HepG2 (cell line): ENCODE data around the gene NABP1. TPM values are rescaled to one million over a fixed set of nuclear protein-coding genes. Genes with fewer than 3 reads are reported as not detected.

ENCODE experiments used
- ATAC-seq: fragments of 200-7000 bp; cut with Tn5 transposase; 3 replicates; pipeline ENCODE4 v1.9.1; 2020; ENCODE audit warnings: mild to moderate bottlenecking, moderate library complexity
- BruUV-seq: library from RNA; stranded (reverse); fragments of 400-500 nt; replicated peaks from 2 replicates; lab custom pipeline; 2021; lab: Mats Ljungman, UMichigan
- CTCF ChIA-PET: fragments of 300-600 bp; formaldehyde crosslinking; extraction: SDS; loops from one replicate; lab custom pipeline; 2021; ENCODE audit warnings: low total read pairs, inconsistent platforms, low intra/inter-chr PET ratio; lab: Yijun Ruan, JAX
- POLR2A ChIA-PET: fragments of 350-600 bp; sonication (Branson Sonifier 250); formaldehyde crosslinking; loops from one replicate; lab custom pipeline; 2020; ENCODE audit warnings: antibody characterized with exemption, inconsistent platforms; lab: Yijun Ruan, JAX
- DNase-seq: peaks from one replicate; pipeline ENCODE4 v3.0.0-alpha.2; 2015; ENCODE audit warnings: low spot score
- FAIRE-seq: peaks from 3 replicates; lab custom pipeline; 2011; peaks lifted over from hg19 to GRCh38; lab: Jason Lieb, UNC
- H2AFZ ChIP-seq: one replicate; pipeline ENCODE4 v1.6.1; 2011; ENCODE audit warnings: low read length, inconsistent platforms
- H3K27ac ChIP-seq: fragments of 300-600 bp; 3 replicates; pipeline ENCODE4 v1.8.0; 2011; ENCODE audit warnings: mixed run types, mild to moderate bottlenecking, mixed read lengths, low read length, inconsistent platforms; ENCODE audit not compliant: insufficient read depth; ENCODE audit errors: extremely low read length
- H3K27me3 ChIP-seq, 2 experiments: fragments of 200-600 bp in 1 of 2; 2 replicates in 1 of 2; 3 replicates in 1 of 2; pipeline versions ENCODE4 v1.6.0 to v1.8.0; 2011; ENCODE audit warnings: low read length in 2 of 2, mild to moderate bottlenecking in 2 of 2, moderate library complexity in 2 of 2, inconsistent platforms in 1 of 2; ENCODE audit not compliant: insufficient read depth in 2 of 2, control insufficient read depth in 1 of 2
- H3K36me3 ChIP-seq, 2 experiments: fragments of 200-600 bp in 1 of 2; replicated peaks in 1 of 2; 2 replicates in 1 of 2; 3 replicates in 1 of 2; pipeline versions ENCODE4 v1.5.1 to v1.8.0; 2011; ENCODE audit warnings: low read length in 2 of 2, inconsistent platforms in 1 of 2; ENCODE audit not compliant: insufficient read depth in 2 of 2, control insufficient read depth in 1 of 2
- H3K4me1 ChIP-seq: 2 replicates; pipeline ENCODE4 v1.5.1; 2012; ENCODE audit warnings: low read length, inconsistent platforms; ENCODE audit not compliant: insufficient read depth
- H3K4me2 ChIP-seq: 2 replicates; pipeline ENCODE4 v1.6.0; 2011; ENCODE audit warnings: low read depth, low read length, inconsistent platforms
- H3K4me3 ChIP-seq, 3 experiments: fragments of 200-600 bp in 1 of 3; sonication (generic), shearing (Covaris generic) in 1 of 3; replicated peaks in 1 of 3; 2 replicates each; pipeline ENCODE4 v1.5.1; 2011 to 2016; ENCODE audit warnings: low read length in 3 of 3, inconsistent platforms in 2 of 3, low read depth in 2 of 3, mild to moderate bottlenecking in 2 of 3, control low read depth in 1 of 3, mixed read lengths in 1 of 3; ENCODE audit not compliant: insufficient read depth in 1 of 3
- H3K79me2 ChIP-seq: one replicate; pipeline ENCODE4 v1.6.1; 2011; ENCODE audit warnings: low read length, inconsistent platforms; ENCODE audit not compliant: insufficient read depth
- H3K9ac ChIP-seq: 2 replicates; pipeline ENCODE4 v1.6.0; 2011; ENCODE audit warnings: mild to moderate bottlenecking, low read depth, low read length, inconsistent platforms; ENCODE audit not compliant: insufficient read depth
- H3K9me3 ChIP-seq: 2 replicates; pipeline ENCODE4 v1.5.1; 2012; ENCODE audit warnings: mild to moderate bottlenecking, low read length
- H4K20me1 ChIP-seq: 2 replicates; pipeline ENCODE4 v1.6.0; 2011; ENCODE audit warnings: inconsistent platforms, mild to moderate bottlenecking, low read length, moderate library complexity; ENCODE audit not compliant: insufficient read depth
- BATF2 ChIP-seq: sonication (generic); formaldehyde crosslinking; IDR thresholded peaks from 2 replicates; pipeline ENCODE4 v1.8.0; 2022; ENCODE audit warnings: mild to moderate bottlenecking, missing genetic modification reagents, moderate library complexity
- IRF2 ChIP-seq: IDR thresholded peaks from 2 replicates; pipeline ENCODE4 v1.6.1; 2018; ENCODE audit warnings: missing genetic modification reagents, missing compliant biosample characterization
- KAT8 ChIP-seq: IDR thresholded peaks from 2 replicates; pipeline ENCODE4 v1.6.1; 2016; ENCODE audit warnings: missing genetic modification reagents, missing compliant biosample characterization
- MAFK ChIP-seq, 2 experiments: IDR thresholded peaks in 1 of 2; conservative IDR thresholded peaks in 1 of 2; 2 replicates each; pipeline ENCODE4 v1.6.1; 2011; ENCODE audit warnings: improper control_type of control experiment in 2 of 2, low read length in 2 of 2
- MLXIP ChIP-seq: sonication (generic); formaldehyde crosslinking; IDR thresholded peaks from 2 replicates; pipeline ENCODE4 v1.9.0; 2021; ENCODE audit warnings: missing genetic modification reagents, borderline replicate concordance
- NFE2L2 ChIP-seq: fragments of 150-350 bp; IDR thresholded peaks from 2 replicates; pipeline ENCODE4 v1.6.1; 2014; ENCODE audit warnings: low read length
- NR2F6 ChIP-seq, 2 experiments: IDR thresholded peaks; 2 replicates each; pipeline ENCODE4 v1.6.1; 2016; ENCODE audit warnings: antibody characterized with exemption in 1 of 2, mild to moderate bottlenecking in 1 of 2
- SNRNP70 ChIP-seq: fragments of 200-400 bp; formaldehyde crosslinking; IDR thresholded peaks from 2 replicates; pipeline ENCODE4 v1.6.1; 2017; ENCODE audit warnings: mild to moderate bottlenecking, low read depth, low read length, moderate library complexity
- TGIF2 ChIP-seq: IDR thresholded peaks from 2 replicates; pipeline ENCODE4 v1.6.1; 2016; ENCODE audit warnings: control low read depth, missing compliant biosample characterization
- ZNF414 ChIP-seq: sonication (generic); formaldehyde crosslinking; IDR thresholded peaks from 2 replicates; pipeline ENCODE4 v1.5.0; 2020; ENCODE audit warnings: missing genetic modification reagents
- WGBS: methylation state at CpG from one replicate; pipeline ENCODE4 v1.1.6; 2017; ENCODE audit warnings: low lambda C conversion rate; 5-methylcytosine and 5-hydroxymethylcytosine counted together
- in situ Hi-C: cut with HindIII; loops from 2 replicates; pipeline ENCODE4 v1.10.0; 2017; ENCODE audit warnings: low pct_unique_long_range_greater_than_20kb; ENCODE audit not compliant: extremely low pct_ligation_motif_present
- intact Hi-C: fragments of 100-400 bp; cut with micrococcal nuclease; formaldehyde crosslinking; loops from one replicate; pipeline ENCODE4 v1.10.0; 2022; ENCODE audit not compliant: unreplicated experiment
- polyA plus RNA-seq, 8 experiments: library from polyadenylated mRNA; depleted of rRNA in 3 of 8; stranded (reverse) in 7 of 8; unstranded in 1 of 8; fragments of >200 nt; fragmentation: Illumina TruSeq in 4 of 8; extraction: Trizol in 4 of 8; gene quantifications; 2 replicates each; pipeline versions ENCODE4 v1.2.1 to v1.2.3, GENCODE V29; 2011 to 2016; ENCODE audit warnings: low read depth in 4 of 8, missing spikeins in 1 of 8, mixed read lengths in 1 of 8; ENCODE audit not compliant: insufficient read depth in 1 of 8
- total RNA-seq, 5 experiments: library from RNA; depleted of rRNA; stranded (reverse); fragments of >200 nt; fragmentation: Illumina TruSeq; extraction: Trizol; gene quantifications; 2 replicates each; pipeline ENCODE4 v1.2.3, GENCODE V29; 2016; ENCODE audit warnings: low read depth in 1 of 5

Gene NABP1
- total and polyA plus RNA-seq, 2 of the 13 experiments (the other 11 are each of a cell fraction or from before 2014, with no cell fraction given): 14.9 to 19.8 TPM

GRCh38 chr2:191724015-191724414 lies 46.1 kb downstream of the NABP1 start:
- no peaks in the 10 kb centered on the region for H3K4me1 ChIP-seq
- WGBS: 4% methylated on average over 1 of the region's 1 CpG
- no peaks in the 10 kb centered on the region for H3K79me2 ChIP-seq
- H3K4me3 ChIP-seq: no peak overlapping the region
- H3K36me3 ChIP-seq: no peaks in the 10 kb centered on the region
- DNase-seq (no peak), FAIRE-seq (no peak), ATAC-seq (no peak)
- POLR2A ChIA-PET: no interaction called here
- no peaks in the 10 kb centered on the region for H3K9me3 ChIP-seq
- no peak for TF ChIP-seq IRF2
- TF ChIP-seq MLXIP (CRISPR knock-in tag): no peak
- no peak for TF ChIP-seq SNRNP70
- no peaks in the 10 kb centered on the region for H4K20me1 ChIP-seq
- CTCF ChIA-PET: no interaction called here
- no peaks in the 10 kb centered on the region for H3K27me3 ChIP-seq
- BruUV-seq: no TSS peak
- no peak overlapping the region for H3K9ac ChIP-seq
- H3K4me2 ChIP-seq: no peak overlapping the region
- no peak overlapping the region for H2AFZ ChIP-seq
- no peak overlapping the region for H3K27ac ChIP-seq
- in situ Hi-C loops (no loop called here), intact Hi-C loops (no loop called here)

GRCh38 chr2:191728750-191729624 lies 51.1 kb downstream of the NABP1 start:
- in situ Hi-C loops: no loop called here
- no TSS peak for BruUV-seq
- Histone ChIP-seq H4K20me1 (no peaks in the 10 kb centered on the region; the same call in 1 of the 2 replicates), H3K27me3 (no peaks in the 10 kb centered on the region), H3K4me2 (no peak overlapping the region), H3K9ac (no peak overlapping the region), H3K9me3 (no peaks in the 10 kb centered on the region), H3K4me1 (no peaks in the 10 kb centered on the region), H3K36me3 (no peaks in the 10 kb centered on the region), H2AFZ (no peak overlapping the region), H3K79me2 (no peaks in the 10 kb centered on the region), H3K27ac (no peak overlapping the region), H3K4me3 (no peak overlapping the region)
- 13% methylated on average over 5 of the region's 5 CpGs for WGBS
- FAIRE-seq: no peak
- ATAC-seq: no peak; the same call in 2 of the 3 replicates
- intact Hi-C loops: loop anchor here (1.0 kb wide), 1 partner anchor 174 kb away; no protein-coding TSS in a partner anchor
- ChIA-PET POLR2A (no interaction called here), CTCF (no interaction called here)
- DNase-seq: no peak
- TF ChIP-seq NR2F6 (IDR thresholded peaks at IDR 0.05) (no peak), NR2F6 (CRISPR knock-in tag; IDR thresholded peaks at IDR 0.05) (no peak), ZNF414 (no peak), NFE2L2 (no peak), TGIF2 (CRISPR knock-in tag) (no peak), KAT8 (CRISPR knock-in tag) (no peak), MAFK (conservative IDR thresholded peaks at IDR 0.05 in 1 of 2, IDR thresholded peaks at IDR 0.05 in 1 of 2; ENCODE audit: low read length in 2 of 2) (peak; percentile 77 to 79), BATF2 (CRISPR knock-in tag) (no peak)
